HG03066 (cell line): ENCODE results near the gene MICAL2.

Experiments used
- ATAC-seq: cut with Tn5 transposase; IDR thresholded peaks from one replicate; pipeline ENCODE4 v1.9.1; 2021; ENCODE audit warnings: low read depth; ENCODE audit not compliant: unreplicated experiment

MICAL2 gene

GRCh38 chr11:12077535-12078280, 32.7 kb upstream of the MICAL2 start:
- ATAC-seq = no peak

GRCh38 chr11:12079726-12080556, 30.4 kb upstream of the MICAL2 start:
- no peak for ATAC-seq

GRCh38 chr11:12083380-12083779, 27.0 kb upstream of the MICAL2 start:
- ATAC-seq = no peak

DNA sequence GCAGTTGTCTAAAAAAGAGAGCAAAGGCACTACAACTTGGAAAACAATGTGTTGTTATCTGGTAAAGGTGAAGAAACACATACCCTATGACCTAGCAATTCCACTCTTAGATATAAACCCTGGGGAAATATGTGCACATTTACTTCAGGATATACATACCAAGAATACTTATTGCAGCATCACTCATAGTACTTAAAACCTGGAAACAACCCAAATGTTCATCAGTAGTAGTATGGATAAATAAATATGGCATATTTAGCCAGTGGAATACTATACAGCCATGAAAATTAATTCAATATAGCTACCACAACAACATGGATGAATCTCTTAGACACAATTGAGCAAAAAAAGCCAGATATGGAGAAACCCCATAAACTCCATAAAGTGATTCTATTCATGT, 26.1 kb upstream of the MICAL2 start:
- ATAC-seq = no peak

DNA sequence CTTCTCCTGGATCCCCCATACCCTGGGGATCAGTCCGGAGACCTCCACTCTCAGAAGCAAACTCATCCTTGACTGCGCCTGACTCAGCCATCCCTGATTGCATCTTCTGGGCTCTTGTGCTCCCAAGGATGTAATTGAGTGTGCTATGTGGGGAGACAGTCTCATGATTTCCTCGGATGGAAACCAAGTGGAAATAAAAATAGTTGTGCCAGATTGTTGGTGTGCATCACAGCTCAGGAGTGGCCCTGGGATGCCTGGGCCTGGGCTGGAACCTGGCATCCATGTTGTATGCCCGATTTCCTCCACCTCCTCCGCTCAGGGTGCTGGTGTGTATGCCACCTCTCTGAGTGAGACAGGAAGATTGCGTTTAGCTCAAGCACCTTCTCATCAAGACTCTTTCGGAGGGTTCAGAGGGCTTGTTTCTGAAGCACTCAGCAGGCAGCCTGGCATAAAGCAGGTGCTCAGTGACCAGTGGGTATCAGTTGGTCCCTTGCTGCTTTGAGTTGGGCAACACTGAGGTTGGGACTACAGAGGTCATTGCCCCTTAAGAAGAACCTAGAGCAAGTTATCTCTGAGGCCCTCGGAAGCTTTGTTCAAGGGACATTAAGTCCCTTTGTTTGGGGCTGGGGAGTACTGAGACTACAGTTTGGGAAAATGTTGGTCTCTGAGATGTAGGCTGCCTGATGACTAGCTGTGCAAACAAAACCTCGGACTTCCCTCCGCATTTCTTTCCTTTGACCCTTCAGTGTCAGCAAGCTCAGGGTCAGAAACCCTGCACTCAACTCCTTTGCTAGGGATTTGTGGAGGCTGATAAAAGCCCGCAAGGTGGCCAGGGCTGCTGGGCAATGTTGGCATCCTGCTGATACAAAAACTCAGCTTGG, 24.8 kb upstream of the MICAL2 start:
- no peak for ATAC-seq

DNA sequence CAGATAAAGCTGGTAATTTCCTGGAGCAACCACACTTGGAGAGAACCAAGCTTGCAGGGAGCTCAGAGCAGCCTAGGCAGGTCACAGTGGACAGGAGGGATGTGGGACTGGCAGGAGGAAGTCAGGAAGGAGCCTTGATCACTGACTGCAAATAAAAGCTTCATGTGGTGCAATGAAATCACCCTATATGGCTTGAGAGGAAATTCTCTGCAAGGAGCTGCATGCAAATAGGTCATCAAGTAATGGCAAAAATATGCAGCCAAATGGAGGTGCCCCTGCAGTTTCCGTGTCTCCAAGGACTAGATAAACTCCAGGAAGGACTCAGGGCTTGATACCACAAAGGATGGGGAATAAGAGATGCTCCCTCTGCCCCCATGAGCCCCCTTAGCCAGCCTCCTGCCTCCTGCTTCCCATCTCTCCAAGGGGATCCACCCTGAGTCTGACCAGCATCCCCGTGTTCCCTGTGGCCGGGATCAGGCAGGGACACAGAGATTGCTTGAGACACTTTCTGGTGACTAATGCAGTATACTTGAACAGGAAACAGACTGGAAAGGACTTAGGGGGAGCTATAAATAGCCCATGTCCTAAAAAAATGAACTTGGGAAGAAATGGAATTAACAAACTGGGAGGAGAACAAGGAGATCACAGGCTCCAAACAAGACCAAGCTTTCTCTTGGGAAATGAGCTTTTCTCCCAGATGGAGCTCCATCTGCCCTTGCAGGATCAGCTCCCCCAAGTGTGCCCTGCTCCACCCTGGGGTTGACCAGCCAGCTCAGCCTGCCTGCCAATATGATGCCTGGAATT, 23.9 kb upstream of the MICAL2 start:
- ATAC-seq = no peak

- no peak for ATAC-seq
These were observed 23.1 kb upstream of the MICAL2 start for GRCh38 chr11:12087075-12088004.

- ATAC-seq = no peak
These were observed 22.3 kb upstream of the MICAL2 start for GRCh38 chr11:12088047-12088481.

DNA sequence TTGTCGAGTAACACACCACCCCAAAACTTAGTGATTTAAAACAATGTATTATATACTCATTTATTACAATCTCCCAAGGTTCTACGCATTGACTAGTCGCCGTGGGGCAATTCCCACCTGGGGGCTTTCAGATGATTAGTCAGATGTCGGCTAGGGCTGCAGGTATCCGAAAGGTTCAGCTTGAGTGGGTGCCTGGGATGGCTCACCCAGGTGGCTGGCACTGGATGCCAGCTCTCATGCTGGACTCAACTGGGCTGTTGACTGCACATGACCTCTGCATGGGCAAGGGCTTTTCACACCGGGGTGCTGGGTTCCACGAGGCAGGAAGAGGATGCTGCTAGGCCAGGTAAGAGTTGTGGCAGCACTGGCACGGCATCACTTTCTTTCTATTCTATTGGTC, 21.9 kb upstream of the MICAL2 start:
- no peak for ATAC-seq

DNA sequence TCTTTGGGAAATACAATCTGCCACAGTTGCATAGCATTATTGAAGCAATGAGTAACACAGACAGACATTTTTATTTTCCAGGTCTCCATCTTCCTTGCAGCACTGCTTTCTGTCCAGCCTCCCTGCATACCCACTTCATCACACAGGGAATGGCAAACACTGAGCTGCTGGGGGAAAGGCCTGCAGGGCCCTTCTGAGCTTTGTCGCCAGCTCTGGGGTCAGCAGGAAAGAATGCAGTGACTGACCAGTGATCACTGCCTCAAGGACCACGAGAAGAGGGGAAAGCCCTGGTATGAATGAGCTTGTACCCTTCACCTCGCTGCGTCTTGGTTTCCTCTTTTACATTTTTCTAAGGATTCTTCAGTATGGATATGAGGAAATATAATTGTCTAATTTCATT, 21.3 kb upstream of the MICAL2 start:
- ATAC-seq = no peak

DNA sequence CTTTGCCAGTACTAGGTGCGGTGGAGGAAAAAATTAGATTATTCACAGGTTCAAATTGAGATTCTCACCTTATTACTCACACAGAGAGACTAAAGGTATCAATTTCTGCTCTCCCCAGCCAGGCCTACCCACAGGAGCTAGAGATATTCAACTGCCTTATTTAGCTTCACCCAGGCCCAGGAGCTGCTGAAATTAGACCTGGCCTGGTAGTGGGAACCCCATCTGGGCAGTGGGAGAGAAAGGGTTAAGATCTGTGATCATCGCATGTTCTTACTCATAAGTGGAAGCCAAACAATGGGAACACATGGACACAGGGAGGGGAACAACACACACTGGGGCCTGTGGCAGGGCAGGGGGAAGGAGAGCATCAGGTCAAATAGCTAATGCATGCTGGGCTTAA, 20.9 kb upstream of the MICAL2 start:
- ATAC-seq = no peak

GRCh38 chr11:12090061-12090591, 20.3 kb upstream of the MICAL2 start:
- ATAC-seq = no peak

GRCh38 chr11:12090761-12091258, 19.6 kb upstream of the MICAL2 start:
- no peak for ATAC-seq

GRCh38 chr11:12091956-12092558, 18.3 kb upstream of the MICAL2 start:
- no peak for ATAC-seq

DNA sequence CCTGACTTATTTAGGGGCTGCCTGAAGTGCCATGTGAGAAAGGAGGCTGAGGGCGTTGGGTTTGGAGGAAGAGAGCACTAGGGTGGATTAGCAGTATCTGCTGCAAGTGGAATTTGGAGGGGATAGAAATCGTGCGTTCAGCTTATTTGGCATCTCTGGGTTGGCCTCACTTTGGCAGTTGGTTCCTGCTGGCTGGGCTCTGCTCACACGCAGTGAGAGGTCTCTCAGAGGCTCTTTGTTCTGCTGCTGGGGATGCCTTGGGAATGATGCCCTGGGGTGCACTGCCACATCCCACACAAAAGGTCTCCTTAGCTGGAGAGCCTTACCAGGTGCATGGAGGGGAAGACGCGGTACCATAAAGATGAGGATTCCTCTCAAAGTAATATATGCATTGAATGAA, 17.7 kb upstream of the MICAL2 start:
- ATAC-seq = no peak

- ATAC-seq = no peak
These were observed 15.3 kb upstream of the MICAL2 start for GRCh38 chr11:12094872-12095800.

DNA sequence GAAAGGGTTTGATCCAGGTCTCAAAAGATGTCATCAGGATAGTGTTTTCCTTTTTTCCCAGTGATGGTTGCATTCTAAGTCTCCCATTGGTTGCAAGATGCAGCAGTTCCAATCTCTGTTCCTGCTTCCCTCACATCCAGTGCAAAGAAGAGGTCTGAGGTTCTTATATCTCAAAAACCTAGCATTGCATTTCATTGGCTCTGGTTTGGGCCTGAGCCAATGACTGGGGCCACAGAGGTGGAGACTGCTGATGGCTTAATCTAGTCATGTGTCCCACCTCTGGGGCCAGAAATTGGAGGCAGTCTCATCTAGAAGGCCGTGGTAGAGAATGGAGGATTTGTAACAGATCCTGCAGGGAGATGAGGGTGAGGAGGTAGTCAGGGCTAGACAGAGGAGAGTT, 13.2 kb upstream of the MICAL2 start:
- no peak for ATAC-seq
